Right kidney (tissue), 1 donor: ENCODE results near the gene SYT12.
"Not testable (repeated sequence)": the region's sequence is repeated elsewhere in the genome, so short reads cannot be mapped to it uniquely, and the experiment has no call there.

Experiments used
- DNase-seq: peaks from one replicate; pipeline ENCODE4 v3.0.0-alpha.2; 2016

SYT12 gene

GRCh38 chr11:66999555-66999954 is 23.4 kb upstream of the SYT12 start:
- no peak for DNase-seq

DNA sequence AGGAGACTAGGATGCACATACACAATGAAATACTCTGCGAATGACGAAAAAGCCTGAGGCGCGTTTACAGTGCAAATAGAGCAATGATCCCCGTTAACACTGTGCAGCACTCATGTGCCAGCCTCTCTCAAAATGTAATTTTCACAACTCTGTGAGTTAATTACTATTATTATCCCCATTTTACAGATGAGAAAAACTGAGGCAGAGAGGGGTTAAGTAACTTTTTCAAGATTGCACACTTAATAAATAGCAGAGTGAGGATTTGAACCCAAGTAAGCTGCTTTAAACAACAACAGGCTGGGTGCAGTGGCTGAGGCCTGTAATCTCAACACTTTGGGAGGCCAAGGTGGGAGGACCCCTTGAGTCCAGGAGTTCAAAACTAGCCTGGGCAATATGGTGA is 21.6 kb upstream of the SYT12 start:
- DNase-seq: no peak

- no peak for DNase-seq
Measured at GRCh38 chr11:67002297-67002913, 20.5 kb upstream of the SYT12 start.

- no peak for DNase-seq
Measured at GRCh38 chr11:67002921-67003411, 20.0 kb upstream of the SYT12 start.

- not testable (repeated sequence) for DNase-seq
Measured at GRCh38 chr11:67005200-67005599, 17.7 kb upstream of the SYT12 start.

DNA sequence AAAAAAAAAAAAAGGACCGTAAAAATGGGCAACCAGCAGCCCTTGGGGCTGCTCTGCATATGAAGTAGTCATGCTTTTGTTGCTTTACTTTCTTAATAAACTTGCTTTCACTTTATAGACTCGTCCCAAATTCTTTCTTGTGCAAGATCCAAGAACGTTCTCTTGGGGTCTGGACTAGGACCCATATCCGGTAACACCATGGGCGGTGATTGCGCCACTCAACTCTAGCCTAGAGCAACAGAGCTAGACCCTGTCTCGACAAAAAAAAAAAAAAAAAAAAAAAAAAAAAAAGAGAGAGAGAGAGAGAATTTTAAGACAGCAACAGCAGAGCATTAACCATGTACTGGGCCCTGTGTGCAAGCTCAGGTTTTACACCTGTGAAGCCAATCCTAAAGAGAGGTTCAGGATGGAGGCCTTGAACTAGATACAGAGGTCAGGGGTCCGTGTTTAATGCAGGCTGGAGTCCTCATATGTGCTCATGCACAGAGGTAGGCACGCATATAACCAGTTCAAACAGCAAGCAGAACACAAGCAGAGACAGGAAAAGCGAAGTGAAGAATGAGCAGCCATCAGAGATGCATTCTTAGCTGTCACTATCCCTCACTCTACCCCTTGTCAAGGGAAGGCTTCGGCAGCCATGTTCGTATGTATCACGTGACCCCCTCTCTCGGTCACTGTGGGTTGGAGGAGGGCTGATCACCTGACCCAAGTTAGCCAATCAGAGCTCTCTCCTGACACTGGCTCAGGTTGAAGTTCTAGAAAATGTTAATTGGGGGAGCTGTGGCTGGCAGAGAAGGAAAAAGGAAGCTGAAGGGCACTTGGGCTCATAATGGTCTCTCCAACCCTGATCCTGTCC is 16.7 kb upstream of the SYT12 start:
- no peak for DNase-seq

- no peak for DNase-seq
Measured at GRCh38 chr11:67007126-67007525, 15.8 kb upstream of the SYT12 start.

DNA sequence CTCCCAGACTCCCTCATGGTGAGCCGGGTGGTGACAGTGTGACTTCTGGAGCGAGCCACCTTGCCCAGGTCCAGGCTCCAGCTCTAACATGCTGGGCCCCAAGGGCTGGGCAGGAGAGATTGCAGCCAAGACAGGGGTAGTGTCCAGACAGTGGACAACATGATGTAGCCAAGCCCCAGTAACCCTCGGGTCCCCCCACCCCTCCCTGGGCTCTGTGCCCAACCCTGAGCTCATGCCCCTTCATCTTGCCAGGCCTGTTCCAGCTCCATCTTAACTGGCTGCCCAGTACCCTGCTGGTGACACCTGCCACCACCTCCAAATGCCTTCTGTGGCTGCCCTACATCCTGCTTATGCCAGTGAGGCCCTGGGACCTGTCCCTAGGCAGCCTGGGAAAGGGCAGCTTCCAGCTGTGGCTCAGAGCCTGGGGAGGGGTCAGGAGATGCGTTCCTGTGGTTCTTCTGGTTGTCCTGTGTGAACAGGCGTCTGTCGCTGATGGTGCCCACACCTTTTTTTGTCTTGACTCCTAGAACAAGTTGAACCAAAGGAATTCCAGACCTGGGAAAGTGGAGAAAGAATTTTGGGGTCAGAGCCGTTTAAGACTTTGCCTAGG is 12.5 kb upstream of the SYT12 start:
- DNase-seq: no peak

GRCh38 chr11:67013511-67014045 is 9.4 kb upstream of the SYT12 start:
- DNase-seq: no peak

DNA sequence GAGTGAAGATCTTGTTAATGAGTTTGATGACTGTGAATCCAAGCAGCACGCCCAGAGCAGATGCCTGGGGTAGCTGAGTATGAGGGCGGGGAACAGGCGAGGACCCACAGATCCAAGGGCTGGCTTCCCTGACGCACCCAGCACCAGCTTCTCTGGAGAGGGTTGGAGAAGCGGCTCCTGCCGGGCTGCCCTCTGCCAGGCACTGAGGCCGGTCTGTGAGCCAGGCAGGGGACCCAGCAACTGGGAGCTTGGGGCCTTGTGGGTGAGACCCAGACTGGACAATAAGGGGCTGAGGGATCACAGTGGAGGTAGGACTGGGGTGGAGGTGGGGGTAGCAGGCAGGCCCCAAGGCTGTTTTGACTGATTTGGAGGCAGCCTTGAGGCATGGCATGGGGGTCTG is 8.6 kb upstream of the SYT12 start:
- no peak for DNase-seq

DNA sequence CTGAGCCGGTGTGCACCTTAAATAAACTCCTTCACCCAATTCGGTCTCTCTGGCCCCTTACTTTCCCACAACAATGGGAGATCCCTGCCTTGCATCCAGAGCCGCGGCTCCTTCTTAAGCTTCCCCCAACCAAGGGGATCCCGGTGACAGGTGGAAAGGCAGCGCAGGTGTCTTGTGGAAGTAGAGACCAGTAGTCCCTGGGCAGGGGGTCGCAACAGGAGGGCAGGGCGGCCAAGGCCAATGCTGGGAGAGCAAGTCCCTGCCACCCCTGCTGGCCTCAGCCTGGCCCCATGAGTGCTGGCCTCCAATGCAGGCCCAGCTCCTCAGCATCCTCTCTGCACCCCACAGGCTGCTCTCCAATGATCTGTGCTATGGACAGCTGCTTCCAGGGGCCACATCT is 7.9 kb upstream of the SYT12 start:
- no peak for DNase-seq

DNA sequence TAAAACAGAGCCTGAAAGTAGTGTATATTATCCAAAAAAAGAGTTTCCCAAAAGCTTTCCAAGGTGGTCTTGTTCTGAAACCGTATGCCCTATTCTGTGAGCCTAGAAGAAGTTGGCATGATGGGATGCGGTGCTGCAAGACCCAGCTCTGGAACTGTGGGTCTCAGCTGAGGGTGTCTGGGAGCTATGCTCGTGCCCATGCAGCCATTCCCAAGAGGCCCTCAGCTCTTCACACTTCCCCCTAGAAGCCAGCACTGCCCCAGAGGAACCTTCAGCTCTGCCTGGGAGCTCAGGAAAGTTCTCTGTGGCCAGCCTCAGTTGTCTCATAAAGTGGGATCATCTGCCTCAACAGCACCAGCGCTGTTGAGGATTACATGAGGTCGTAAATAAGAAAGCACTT is 6.4 kb upstream of the SYT12 start:
- DNase-seq: no peak

GRCh38 chr11:67020949-67021348 is 2.0 kb upstream of the SYT12 start:
- DNase-seq: no peak

DNA sequence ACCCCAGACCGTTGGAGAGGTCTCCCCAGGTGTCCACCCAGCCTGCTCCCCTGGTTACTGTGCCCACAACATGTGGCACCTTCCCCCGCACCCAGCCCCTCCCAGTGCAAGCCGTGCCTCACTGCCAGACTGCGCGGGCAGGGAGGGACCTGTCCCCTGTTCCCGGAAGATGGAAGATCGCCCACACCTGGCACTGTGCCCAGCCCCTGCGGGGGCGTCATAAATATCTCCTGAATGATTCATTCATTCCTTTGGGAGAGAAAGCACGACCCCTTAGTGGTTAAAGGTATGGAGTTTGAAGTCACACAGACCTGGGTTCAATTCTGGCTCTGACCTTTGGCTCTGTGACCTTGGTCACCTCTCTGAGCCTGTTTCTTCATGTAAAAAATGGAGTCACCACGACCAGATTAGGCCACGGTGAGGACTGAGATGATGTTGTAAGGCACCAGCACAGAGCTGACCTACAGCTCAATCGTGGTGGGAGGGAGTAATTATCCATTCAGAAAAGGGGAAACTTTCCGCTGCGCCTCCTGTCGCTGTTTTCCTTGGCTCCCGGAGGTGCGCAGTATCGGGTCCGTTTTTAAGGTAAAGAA is 497 bp upstream of the SYT12 start:
- no peak for DNase-seq

GRCh38 chr11:67023957-67024353 is 1.0 kb downstream of the SYT12 start:
- DNase-seq: no peak

DNA sequence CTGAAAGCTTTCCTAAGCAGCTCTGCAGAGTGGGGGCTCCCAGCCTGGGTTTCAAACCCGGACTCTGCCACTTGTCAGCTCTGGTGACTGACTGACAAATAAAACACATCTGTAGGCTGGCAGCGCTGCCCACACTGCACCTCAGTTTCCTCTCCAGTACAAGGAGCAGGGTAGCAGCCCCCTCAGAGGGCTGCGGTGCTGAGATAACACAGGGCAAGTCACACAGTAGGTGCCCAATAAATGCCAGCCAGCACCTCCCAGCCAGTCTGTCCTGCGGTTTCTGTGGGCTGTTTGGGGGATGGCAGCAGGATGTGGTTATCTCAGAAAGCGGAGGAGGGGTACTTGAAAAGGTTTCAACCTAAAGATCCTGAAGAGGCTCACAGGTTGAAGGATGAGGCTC is 1.5 kb downstream of the SYT12 start:
- DNase-seq: no peak

DNA sequence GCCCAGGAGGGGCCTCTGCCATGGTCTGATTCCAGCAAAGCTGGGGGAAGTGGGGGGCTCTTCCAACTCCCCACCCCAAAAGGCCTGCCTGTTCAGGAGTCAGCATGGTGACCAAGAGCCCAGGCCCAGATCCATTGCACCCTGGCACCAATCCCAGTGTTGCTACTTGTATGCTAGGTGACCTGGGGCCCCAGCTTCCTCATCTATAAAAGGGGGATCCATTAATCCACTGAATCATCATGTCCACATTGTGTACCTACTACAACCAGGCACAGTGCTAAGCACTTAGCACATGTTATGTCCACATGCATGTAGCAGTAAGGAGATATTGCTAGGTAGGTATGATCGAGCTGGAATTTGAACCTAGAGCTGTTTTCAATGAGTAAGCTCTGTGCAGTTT is 2.0 kb downstream of the SYT12 start:
- DNase-seq: no peak

DNA sequence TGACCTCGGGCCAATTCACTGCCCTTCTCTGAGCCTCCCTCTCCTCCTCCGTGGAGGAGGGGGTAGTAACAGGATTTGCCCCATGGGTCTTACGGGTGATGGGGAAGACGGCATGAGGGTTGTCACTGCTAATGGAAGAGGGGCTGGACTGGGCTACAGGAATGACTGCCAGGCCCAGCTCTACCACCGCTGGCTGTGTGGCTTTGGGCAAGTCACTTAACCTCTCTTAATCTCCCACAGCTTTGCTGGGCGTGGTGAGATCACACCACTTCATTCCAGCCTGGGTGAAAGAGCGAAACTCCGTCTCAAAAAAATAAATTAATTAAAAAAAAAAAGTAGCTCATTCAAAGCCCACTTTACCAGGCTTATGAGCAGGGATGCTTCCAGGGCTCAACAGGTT is 2.8 kb downstream of the SYT12 start:
- DNase-seq: no peak

GRCh38 chr11:67026941-67027340 is 4.0 kb downstream of the SYT12 start:
- no peak for DNase-seq

DNA sequence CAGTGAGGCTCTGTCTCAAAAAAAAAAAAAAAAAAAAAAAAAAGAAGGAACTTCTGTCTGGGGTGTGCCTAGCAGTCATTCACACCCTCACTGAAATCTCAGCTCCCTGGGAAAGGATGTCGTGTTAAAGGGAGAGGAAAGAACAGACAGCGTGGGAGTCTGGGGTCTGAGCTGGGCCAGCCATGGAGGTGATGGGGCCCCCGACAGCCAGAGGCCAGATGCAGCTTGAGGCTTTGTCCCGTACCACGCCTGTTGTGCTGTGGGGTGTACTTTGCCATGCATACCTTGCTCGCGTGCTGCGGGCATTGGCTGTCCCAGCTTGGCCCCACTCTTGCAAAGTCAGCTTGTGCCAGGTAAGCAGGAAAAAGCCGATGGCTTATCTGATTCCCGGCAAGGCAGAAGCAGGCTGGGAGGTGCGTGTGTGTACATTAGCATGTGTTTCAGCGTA is 4.6 kb downstream of the SYT12 start:
- DNase-seq: no peak

DNA sequence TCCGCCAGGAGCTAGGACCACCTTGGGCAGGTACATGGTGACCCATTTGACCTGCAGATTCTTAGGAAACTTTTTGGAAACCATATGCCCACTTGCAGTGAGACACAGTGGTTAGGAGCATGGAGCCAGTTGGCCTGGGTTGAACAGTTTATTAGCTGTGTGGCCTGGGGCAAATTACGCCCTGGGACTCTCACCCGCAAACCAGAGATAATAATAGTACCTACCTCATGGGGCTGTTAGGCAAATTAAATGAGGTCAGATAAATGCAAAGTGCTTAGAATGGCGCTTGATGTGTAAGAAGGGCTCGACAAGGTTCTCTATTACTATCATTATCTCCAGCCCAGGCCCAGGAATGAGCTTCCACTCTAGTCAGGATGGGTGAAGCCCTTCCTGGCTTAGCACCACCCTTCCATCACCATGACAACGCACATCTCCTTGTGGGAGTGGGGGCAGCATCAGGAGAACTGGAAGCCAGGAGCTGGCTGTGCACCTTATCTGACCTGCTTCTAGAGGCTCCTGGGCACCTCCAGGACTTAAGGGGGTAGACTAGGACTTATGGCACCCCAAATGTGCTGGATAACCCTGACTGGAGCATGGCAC is 5.1 kb downstream of the SYT12 start:
- DNase-seq: no peak

GRCh38 chr11:67029146-67029545 is 6.2 kb downstream of the SYT12 start:
- no peak for DNase-seq
